Endothelial cell of umbilical vein (primary cell): ENCODE results near the gene LCNL1. TPM values are rescaled to one million over a fixed set of nuclear protein-coding genes. Genes with fewer than 3 reads are reported as not detected.

Experiments used
- BruUV-seq: library from RNA; stranded (reverse); fragments of 400-500 nt; replicated peaks from 2 replicates; lab custom pipeline; 2021; lab: Mats Ljungman, UMichigan
- CTCF ChIA-PET: fragments of 300-600, 350-600 bp; sonication (Branson Sonifier 250); formaldehyde crosslinking; loops from one replicate; lab custom pipeline; 2021; ENCODE audit warnings: antibody characterized with exemption, inconsistent platforms; lab: Charles Lee
- POLR2A ChIA-PET: fragments of 300-600, 350-600 bp; sonication (Branson Sonifier 250); formaldehyde crosslinking; loops from one replicate; lab custom pipeline; 2021; ENCODE audit warnings: antibody characterized with exemption, inconsistent platforms; lab: Charles Lee
- DNase-seq: peaks from one replicate; pipeline ENCODE4 v3.0.0-alpha.2; 2011; ENCODE audit warnings: low read depth, low spot score
- FAIRE-seq: peaks from 2 replicates; lab custom pipeline; 2011; peaks lifted over from hg19 to GRCh38; lab: Jason Lieb, UNC
- H2AFZ ChIP-seq: 2 replicates; pipeline ENCODE4 v1.6.0; 2012; ENCODE audit warnings: low read depth, low read length, control low read depth, inconsistent platforms
- H3K27ac ChIP-seq: 2 replicates; pipeline ENCODE4 v1.5.1; 2011; ENCODE audit warnings: low read depth, mild to moderate bottlenecking, control low read depth, low read length, moderate library complexity; ENCODE audit not compliant: insufficient read depth
- H3K27me3 ChIP-seq, 2 experiments: 2 replicates each; pipeline versions ENCODE4 v1.6.0 to v1.6.1; 2011; ENCODE audit warnings: low read length in 2 of 2, mixed read lengths in 1 of 2; ENCODE audit not compliant: control insufficient read depth in 2 of 2, insufficient read depth in 2 of 2
- H3K36me3 ChIP-seq, 2 experiments: 2 replicates in 1 of 2; 3 replicates in 1 of 2; pipeline ENCODE4 v1.5.1; 2011; ENCODE audit warnings: low read length in 2 of 2, mild to moderate bottlenecking in 1 of 2, moderate library complexity in 1 of 2; ENCODE audit not compliant: control insufficient read depth in 2 of 2, insufficient read depth in 2 of 2; ENCODE audit errors: extremely low read depth in 1 of 2
- H3K4me1 ChIP-seq: 3 replicates; pipeline ENCODE4 v1.5.1; 2011; ENCODE audit warnings: mild to moderate bottlenecking, low read length; ENCODE audit not compliant: control insufficient read depth, insufficient read depth; ENCODE audit errors: extremely low read depth
- H3K4me2 ChIP-seq: 2 replicates; pipeline ENCODE4 v1.6.1; 2011; ENCODE audit warnings: low read length, control low read depth, mixed read lengths; ENCODE audit not compliant: insufficient read depth
- H3K4me3 ChIP-seq, 3 experiments: fragments of 200-600 bp in 1 of 3; sonication (generic), shearing (Covaris generic) in 1 of 3; replicated peaks in 1 of 3; 2 replicates each; pipeline ENCODE4 v1.5.1; 2011 to 2016; ENCODE audit warnings: control low read depth in 3 of 3, low read length in 3 of 3, mild to moderate bottlenecking in 2 of 3, inconsistent platforms in 1 of 3, low read depth in 1 of 3, moderate library complexity in 1 of 3; ENCODE audit not compliant: insufficient read depth in 1 of 3
- H3K79me2 ChIP-seq: 2 replicates; pipeline ENCODE4 v1.6.0; 2012; ENCODE audit warnings: low read length, inconsistent platforms; ENCODE audit not compliant: control insufficient read depth, insufficient read depth
- H3K9ac ChIP-seq: replicated peaks from 2 replicates; pipeline ENCODE3; 2011; ENCODE audit warnings: low read length, control low read depth; ENCODE audit not compliant: insufficient read depth; ENCODE audit errors: extremely low read depth
- H3K9me1 ChIP-seq: replicated peaks from 3 replicates; pipeline ENCODE4 v1.6.0; 2011; ENCODE audit warnings: mild to moderate bottlenecking, low read length; ENCODE audit not compliant: control insufficient read depth, insufficient read depth; ENCODE audit errors: extremely low read depth
- H3K9me3 ChIP-seq: replicated peaks from 2 replicates; pipeline ENCODE4 v1.5.1; 2012; ENCODE audit warnings: low read length, inconsistent platforms; ENCODE audit not compliant: control insufficient read depth, insufficient read depth
- H4K20me1 ChIP-seq: replicated peaks from 2 replicates; pipeline ENCODE3; 2011; ENCODE audit warnings: mild to moderate bottlenecking, low read length; ENCODE audit not compliant: control insufficient read depth, insufficient read depth; ENCODE audit errors: extremely low read depth
- CTCF ChIP-seq, 2 donors: IDR thresholded peaks; 1 replicate in 1 of 2; 2 replicates in 1 of 2; pipeline ENCODE4 v1.5.1; 2011; ENCODE audit warnings: low read length in 2 of 2, mild to moderate bottlenecking in 2 of 2, moderate library complexity in 2 of 2, control low read depth in 1 of 2, inconsistent platforms in 1 of 2, low read depth in 1 of 2; ENCODE audit not compliant: insufficient read depth in 1 of 2; ENCODE audit errors: extremely low read depth in 1 of 2
- EZH2 ChIP-seq: IDR thresholded peaks from 2 replicates; pipeline ENCODE4 v1.6.1; 2012; ENCODE audit warnings: borderline replicate concordance, low read depth, mild to moderate bottlenecking, moderate library complexity, low read length, inconsistent platforms; ENCODE audit not compliant: severe bottlenecking
- JUN ChIP-seq: IDR thresholded peaks from 2 replicates; pipeline ENCODE4 v1.6.1; 2011; ENCODE audit warnings: borderline replicate concordance, low read depth; ENCODE audit not compliant: insufficient read length, insufficient read depth
- POLR2AphosphoS5 ChIP-seq: IDR thresholded peaks from 2 replicates; pipeline ENCODE4 v1.6.1; 2012; ENCODE audit warnings: low read depth, mild to moderate bottlenecking, control low read depth, low read length, moderate library complexity; ENCODE audit not compliant: insufficient read depth
- dilution Hi-C: fragments of 300-500 bp; cut with MboI; formaldehyde crosslinking; loops from one replicate; pipeline ENCODE4 v1.15.0; 2019; ENCODE audit warnings: low sequenced_read_pairs; ENCODE audit not compliant: extremely low pct_ligation_motif_present
- intact Hi-C: fragments of 100-400 bp; cut with micrococcal nuclease; formaldehyde crosslinking; loops from one replicate; pipeline ENCODE4 v1.10.0; 2022
- polyA plus RNA-seq, 4 experiments: library from polyadenylated mRNA; depleted of rRNA in 3 of 4; stranded (reverse) in 3 of 4; unstranded in 1 of 4; fragments of >200 nt; gene quantifications; 2 replicates each; pipeline versions ENCODE4 v1.2.1 to v1.2.3, GENCODE V29; 2011 to 2012; ENCODE audit warnings: missing spikeins in 1 of 4
- total RNA-seq: library from RNA; stranded (reverse); gene quantifications from 2 replicates; pipeline ENCODE4 v1.2.3, GENCODE V29; 2021

LCNL1 gene
- total and polyA plus RNA-seq, 2 donors (not counting 3 experiments of a cell fraction or from before 2014, with no cell fraction given) = not detected

- H3K79me2 ChIP-seq = no peaks in the 10 kb centered on the region
- H3K4me1 ChIP-seq = peaks cover 12% of the 10 kb centered on the region
- H3K9me1 ChIP-seq = no peaks in the 10 kb centered on the region
- no peaks in the 10 kb centered on the region for H3K27me3 ChIP-seq
- H3K9ac ChIP-seq = no peak within 1 kb of the TSS
- H2AFZ ChIP-seq = peak within 1 kb of the TSS; percentile 72
- no peaks in the 10 kb centered on the region for H3K9me3 ChIP-seq
- no peaks in the 10 kb centered on the region for H3K36me3 ChIP-seq
- no peak within 1 kb of the TSS for H3K27ac ChIP-seq
- intact Hi-C loops = loop anchor here (2.0 kb wide), 3 partner anchors 17 to 59 kb away; partner anchors contain the start of gene MAN1B1
- peak within 1 kb of the TSS; percentile 24 to 43 (median 34) for H3K4me3 ChIP-seq
- dilution Hi-C loops = no loop called here
- FAIRE-seq (no peak), DNase-seq (no peak)
- CTCF ChIA-PET = interaction anchor here (0.8 to 4.5 kb wide), 11 partner anchors 8 to 250 kb away, joined by 3 to 28 read pairs (median 4); partner anchors contain the start of gene SAPCD2
- BruUV-seq = no TSS peak
- TF ChIP-seq JUN (no peak), POLR2AphosphoS5 (peak; percentile 9)
- no peaks in the 10 kb centered on the region for H4K20me1 ChIP-seq
- peak within 1 kb of the TSS; percentile 76 for H3K4me2 ChIP-seq
- POLR2A ChIA-PET = no interaction called here
Observed at GRCh38 chr9:137027369-137028262, 44.8 kb downstream of the LCNL1 start, which contains the start of gene ABCA2. TSS of gene ABCA2 (minus strand) at chr9:137028237. CDS start at chr9:137028140, 97 bp downstream.

- intact Hi-C loops = loop anchor here (1.0 to 2.0 kb wide), 4 partner anchors 16 to 58 kb away; partner anchors contain the start of gene MAN1B1
- no peaks in the 10 kb centered on the region for H4K20me1 ChIP-seq
- no peaks in the 10 kb centered on the region for H3K27me3 ChIP-seq
- no peaks in the 10 kb centered on the region for H3K36me3 ChIP-seq
- BruUV-seq = no TSS peak
- ChIA-PET CTCF (interaction anchor here (0.7 to 4.5 kb wide), 52 partner anchors 8 to 270 kb away, joined by 3 to 34 read pairs (median 6); partner anchors contain the start of genes ANAPC2, CLIC3, FBXW5 and NPDC1), POLR2A (no interaction called here)
- peak overlapping the region; percentile 76 for H3K4me2 ChIP-seq
- H3K27ac ChIP-seq = no peak overlapping the region
- H3K9me3 ChIP-seq = no peaks in the 10 kb centered on the region
- no peaks in the 10 kb centered on the region for H3K9me1 ChIP-seq
- peak overlapping the region; percentile 72 for H2AFZ ChIP-seq
- H3K4me3 ChIP-seq = peak overlapping the region; percentile 24 to 43 (median 34)
- TF ChIP-seq EZH2 (no peak), CTCF (IDR thresholded peaks at IDR 0.05; ENCODE audit: extremely low read depth in 1 of 2, insufficient read depth in 1 of 2, low read depth in 1 of 2, low read length in 2 of 2) (peak in 1 of 2 donors; percentile 60)
- DNase-seq = peak; percentile 19
- H3K4me1 ChIP-seq = peaks cover 12% of the 10 kb centered on the region
- no peaks in the 10 kb centered on the region for H3K79me2 ChIP-seq
- FAIRE-seq = no peak
- no peak overlapping the region for H3K9ac ChIP-seq
- dilution Hi-C loops = no loop called here
Observed at GRCh38 chr9:137028263-137029057, 45.7 kb downstream of the LCNL1 start.
